Sigmoid colon (tissue), 7 donors: ENCODE data around the gene HIF1A. TPM values are rescaled to one million over a fixed set of nuclear protein-coding genes. Genes with fewer than 3 reads are reported as not detected.

Source experiments
- DNase-seq: peaks from one replicate; pipeline ENCODE4 v3.0.0-alpha.2; 2019
- H3K27ac ChIP-seq, 4 donors: fragments of 200-600 bp; sonication (generic); one replicate each; pipeline ENCODE4 v1.5.1; 2016 to 2019; ENCODE audit warnings: mild to moderate bottlenecking in 1 of 4
- H3K27me3 ChIP-seq, 3 donors: fragments of 200-600 bp; sonication (generic); one replicate each; pipeline ENCODE4 v1.5.1; 2019; ENCODE audit warnings: mild to moderate bottlenecking in 1 of 3
- H3K36me3 ChIP-seq, 4 donors: fragments of 200-600 bp; sonication (generic); one replicate each; pipeline ENCODE4 v1.5.1; 2016 to 2019
- H3K4me1 ChIP-seq, 4 donors: fragments of 200-600 bp; sonication (generic); one replicate each; pipeline ENCODE4 v1.5.1; 2017 to 2019
- H3K4me3 ChIP-seq, 4 donors: fragments of 200-600 bp; sonication (generic); one replicate each; pipeline ENCODE4 v1.5.1; 2017 to 2019; ENCODE audit warnings: mild to moderate bottlenecking in 2 of 4, moderate library complexity in 1 of 4
- H3K9me3 ChIP-seq, 4 donors: fragments of 200-600 bp in 3 of 4; sonication (generic) in 3 of 4; one replicate each; pipeline versions ENCODE4 v1.5.1 to v1.6.1; 2013 to 2019
- EP300 ChIP-seq, 4 donors: sonication (generic); formaldehyde crosslinking; IDR thresholded peaks; one replicate each; pipeline ENCODE4 v1.6.1; 2017; ENCODE audit warnings: antibody characterized with exemption in 4 of 4
- POLR2A ChIP-seq, 2 donors: fragments of 450-650 bp; IDR thresholded peaks; one replicate each; pipeline ENCODE4 v1.6.1; 2016; ENCODE audit warnings: antibody characterized with exemption in 2 of 2, mild to moderate bottlenecking in 2 of 2, moderate library complexity in 2 of 2
- POLR2AphosphoS5 ChIP-seq, 4 donors: sonication (generic); formaldehyde crosslinking; IDR thresholded peaks; one replicate each; pipeline ENCODE4 v1.6.1; 2017; ENCODE audit warnings: antibody characterized with exemption in 4 of 4
- WGBS, 2 donors: extraction: QIAGEN DNeasy Blood & Tissue Kit; methylation state at CpG; one replicate each; pipeline ENCODE4 v1.1.7; 2013; 5-methylcytosine and 5-hydroxymethylcytosine counted together
- intact Hi-C: fragments of 100-400 bp; cut with DNase I; formaldehyde crosslinking; loops from one replicate; pipeline ENCODE4 v1.15.1; 2023
- polyA plus RNA-seq, 3 donors: library from polyadenylated mRNA; stranded (reverse); fragments of 200-250 nt; gene quantifications; one replicate each; pipeline ENCODE4 v1.2.3, GENCODE V29; 2013
- total RNA-seq, 4 donors: library from RNA; depleted of rRNA; stranded (reverse); fragments of >200 nt; gene quantifications; one replicate each; pipeline ENCODE4 v1.1.0, GENCODE V29; 2016
- TF ChIP-seq, protein P1 (sequence below), 4 experiments: fragments of 450-650 bp in 3 of 4; fragments of 200-600 bp in 1 of 4; IDR thresholded peaks; one replicate each; pipeline ENCODE4 v1.5.1; 2016 to 2019; ENCODE audit warnings: antibody characterized with exemption in 4 of 4, mild to moderate bottlenecking in 3 of 4, moderate library complexity in 2 of 4
- donor health status: healthy with polysubstance abuse.
- donor health status: Bipolar disorder and iron deficiency.
- donor health status: healthy.

The HIF1A gene
- total and polyA plus RNA-seq, 7 donors, result 31.8 to 84.0 (median 61.7) TPM

DNA sequence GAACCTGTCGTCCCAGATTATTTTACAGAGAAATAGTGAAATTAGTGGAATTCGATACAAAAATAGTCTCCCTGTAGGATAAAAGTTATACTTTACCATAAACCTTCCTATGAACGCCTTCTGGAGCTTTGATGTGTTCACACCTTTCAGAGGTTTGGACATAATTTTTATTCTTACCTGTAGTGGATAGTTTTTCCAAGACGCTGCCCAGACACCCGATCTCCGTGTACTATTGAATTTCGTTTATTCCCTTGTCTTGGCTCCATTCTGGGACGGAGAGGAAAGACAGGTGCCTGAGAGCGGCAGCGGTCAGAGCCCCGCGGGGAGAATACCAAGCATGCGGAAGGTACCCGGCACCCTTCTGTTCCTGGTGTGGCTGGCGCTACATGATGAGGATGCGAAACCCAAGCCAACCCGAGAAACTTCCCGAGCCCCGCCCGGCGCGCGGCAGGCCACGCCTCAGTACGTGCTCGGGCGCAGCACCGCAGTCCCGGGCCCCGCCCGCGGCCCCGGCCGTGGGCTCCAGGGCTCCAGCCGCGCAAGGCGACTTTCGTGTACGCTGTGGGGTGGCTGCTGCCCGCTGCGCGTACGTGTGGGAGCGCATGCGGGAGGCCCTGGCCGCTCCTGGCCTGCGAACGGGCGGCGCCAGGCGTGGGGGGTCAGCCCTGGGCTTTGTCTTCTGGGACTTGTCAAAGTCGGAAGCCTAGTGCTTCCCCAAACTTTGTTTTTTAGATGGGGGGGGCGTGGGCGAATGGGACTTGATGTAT is 55.6 kb downstream of the HIF1A start:
- TF ChIP-seq EP300 (IDR thresholded peaks at IDR 0.05) (no peak), POLR2AphosphoS5 (IDR thresholded peaks at IDR 0.05) (peak; percentile 54 to 86 (median 84)), POLR2A (IDR thresholded peaks at IDR 0.05) (peak; percentile 16 to 39)
- TF ChIP-seq, protein P1, sequence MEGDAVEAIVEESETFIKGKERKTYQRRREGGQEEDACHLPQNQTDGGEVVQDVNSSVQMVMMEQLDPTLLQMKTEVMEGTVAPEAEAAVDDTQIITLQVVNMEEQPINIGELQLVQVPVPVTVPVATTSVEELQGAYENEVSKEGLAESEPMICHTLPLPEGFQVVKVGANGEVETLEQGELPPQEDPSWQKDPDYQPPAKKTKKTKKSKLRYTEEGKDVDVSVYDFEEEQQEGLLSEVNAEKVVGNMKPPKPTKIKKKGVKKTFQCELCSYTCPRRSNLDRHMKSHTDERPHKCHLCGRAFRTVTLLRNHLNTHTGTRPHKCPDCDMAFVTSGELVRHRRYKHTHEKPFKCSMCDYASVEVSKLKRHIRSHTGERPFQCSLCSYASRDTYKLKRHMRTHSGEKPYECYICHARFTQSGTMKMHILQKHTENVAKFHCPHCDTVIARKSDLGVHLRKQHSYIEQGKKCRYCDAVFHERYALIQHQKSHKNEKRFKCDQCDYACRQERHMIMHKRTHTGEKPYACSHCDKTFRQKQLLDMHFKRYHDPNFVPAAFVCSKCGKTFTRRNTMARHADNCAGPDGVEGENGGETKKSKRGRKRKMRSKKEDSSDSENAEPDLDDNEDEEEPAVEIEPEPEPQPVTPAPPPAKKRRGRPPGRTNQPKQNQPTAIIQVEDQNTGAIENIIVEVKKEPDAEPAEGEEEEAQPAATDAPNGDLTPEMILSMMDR (IDR thresholded peaks at IDR 0.05), result no peak
- intact Hi-C loops, result loop anchor here (2.0 to 5.0 kb wide), 2 partner anchors 56 to 279 kb away; partner anchors contain the start of gene HIF1A
- no peaks in the 10 kb centered on the region for H3K9me3 ChIP-seq
- peak; percentile 92 for DNase-seq
- H3K4me3 ChIP-seq, result peak overlapping the region; percentile 42 to 64 (median 62)
- whole genome bisulfite sequencing, 2 donors, result 1% methylated on average over 54 of the region's 54 CpGs
- H3K36me3 ChIP-seq, result peaks cover 0 to 24% (median 0%) of the 10 kb centered on the region in 4 donors
- peak overlapping the region; percentile 84 to 93 (median 89) for H3K27ac ChIP-seq
- H3K4me1 ChIP-seq, result peaks cover 0 to 22% (median 8%) of the 10 kb centered on the region in 4 donors
- H3K27me3 ChIP-seq, result no peaks in the 10 kb centered on the region

DNA sequence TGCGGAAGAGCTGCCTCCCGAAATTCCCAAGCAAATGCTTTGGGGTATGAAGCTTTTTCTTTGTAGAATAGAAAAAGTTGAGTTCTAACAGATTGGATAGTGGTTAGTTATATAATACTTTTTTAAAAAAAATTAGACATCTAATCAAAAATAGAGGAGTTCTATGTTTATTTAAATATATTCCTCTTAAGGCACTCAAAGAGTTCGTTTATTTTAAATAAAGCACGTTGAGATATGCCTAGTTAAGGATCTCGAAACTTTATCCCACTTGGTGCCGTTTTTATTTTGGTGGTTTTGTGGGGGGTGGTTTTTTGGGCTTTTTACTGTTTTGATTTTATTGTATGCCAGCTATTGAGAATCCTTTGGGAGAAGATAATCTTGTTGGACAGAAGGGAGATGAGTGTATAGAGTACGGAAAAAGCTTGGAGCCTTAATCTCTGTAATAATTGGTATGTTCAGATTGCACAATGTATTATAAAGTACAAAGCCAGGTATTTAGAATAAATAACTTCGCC is 56.2 kb downstream of the HIF1A start:
- WGBS, 2 donors, result 49% methylated on average over 8 of the region's 8 CpGs
- DNase-seq, result no peak
- Histone ChIP-seq H3K4me3 (peak overlapping the region; percentile 42 to 64 (median 62)), H3K27ac (peak overlapping the region; percentile 84 to 93 (median 89)), H3K36me3 (peaks cover 0 to 18% (median 0%) of the 10 kb centered on the region in 4 donors), H3K27me3 (no peaks in the 10 kb centered on the region), H3K9me3 (no peaks in the 10 kb centered on the region), H3K4me1 (peaks cover 0 to 22% (median 8%) of the 10 kb centered on the region in 4 donors)
- intact Hi-C loops, result loop anchor here (2.0 to 5.0 kb wide), 2 partner anchors 57 to 279 kb away; partner anchors contain the start of gene HIF1A
- TF ChIP-seq, protein P1 (IDR thresholded peaks at IDR 0.05), result no peak
- TF ChIP-seq POLR2AphosphoS5 (IDR thresholded peaks at IDR 0.05) (no peak), EP300 (IDR thresholded peaks at IDR 0.05) (no peak)

DNA sequence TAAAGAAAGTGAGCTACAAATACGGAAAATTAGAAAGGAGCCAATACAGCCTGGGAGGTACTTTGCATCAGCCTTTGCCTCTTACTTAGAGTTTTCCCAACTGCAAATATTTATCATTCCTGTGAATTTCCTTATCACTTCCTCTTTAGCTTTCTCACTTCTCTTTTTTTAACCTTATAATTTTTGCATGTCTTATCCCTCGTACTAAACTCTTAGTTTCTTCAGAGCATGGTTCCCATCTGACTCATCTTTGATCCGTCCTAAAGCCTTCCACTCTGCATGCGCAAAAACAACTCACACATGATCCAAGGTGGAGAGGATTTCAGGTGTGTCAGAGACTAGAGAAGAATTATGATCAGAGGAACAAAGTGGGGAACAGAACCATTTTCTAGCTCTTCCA is 57.3 kb downstream of the HIF1A start:
- intact Hi-C loops, result loop anchor here (5.0 kb wide), 1 partner anchor 280 kb away; no protein-coding TSS in a partner anchor
- no peaks in the 10 kb centered on the region for H3K9me3 ChIP-seq
- no peaks in the 10 kb centered on the region for H3K27me3 ChIP-seq
- peaks cover 0 to 7% (median 0%) of the 10 kb centered on the region in 4 donors for H3K36me3 ChIP-seq
- H3K4me3 ChIP-seq, result no peak overlapping the region
- H3K4me1 ChIP-seq, result peaks cover 0 to 22% (median 8%) of the 10 kb centered on the region in 4 donors
- peak overlapping the region in 2 of 4 donors; percentile 88 to 93 for H3K27ac ChIP-seq
- WGBS, 2 donors, result 43 to 53% methylated on average over 4 of the region's 4 CpGs
- TF ChIP-seq POLR2AphosphoS5 (IDR thresholded peaks at IDR 0.05) (no peak), EP300 (IDR thresholded peaks at IDR 0.05) (no peak), POLR2A (IDR thresholded peaks at IDR 0.05) (no peak)
- TF ChIP-seq, protein P1 (IDR thresholded peaks at IDR 0.05), result no peak
- DNase-seq, result no peak

DNA sequence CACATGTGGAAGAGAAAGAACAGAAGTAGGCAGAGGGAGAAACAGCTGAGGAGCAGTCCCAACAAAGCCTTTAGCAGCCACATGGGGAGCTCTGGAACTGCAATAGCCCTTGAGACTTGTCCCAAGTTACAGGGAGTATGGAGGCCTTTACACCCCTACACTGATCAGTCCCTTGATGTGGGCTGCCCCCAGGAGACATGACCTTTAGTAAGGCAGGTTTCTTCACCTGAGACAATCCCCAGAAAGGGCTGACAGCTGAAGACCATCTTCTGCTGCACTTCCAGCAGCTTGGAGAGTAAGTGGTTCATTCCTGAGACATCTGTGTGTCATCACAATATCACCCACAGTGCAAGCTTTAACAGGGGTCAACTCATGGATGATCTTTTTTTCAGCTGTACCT is 58.3 kb downstream of the HIF1A start:
- intact Hi-C loops, result loop anchor here (5.0 kb wide), 1 partner anchor 281 kb away; no protein-coding TSS in a partner anchor
- Histone ChIP-seq H3K27ac (no peak overlapping the region), H3K27me3 (no peaks in the 10 kb centered on the region), H3K9me3 (no peaks in the 10 kb centered on the region), H3K36me3 (no peaks in the 10 kb centered on the region), H3K4me3 (no peak overlapping the region), H3K4me1 (peaks cover 0 to 22% (median 8%) of the 10 kb centered on the region in 4 donors)
- TF ChIP-seq EP300 (IDR thresholded peaks at IDR 0.05) (no peak), POLR2A (IDR thresholded peaks at IDR 0.05) (no peak), POLR2AphosphoS5 (IDR thresholded peaks at IDR 0.05) (no peak)
- TF ChIP-seq, protein P1 (IDR thresholded peaks at IDR 0.05), result no peak
- no peak for DNase-seq
